22Rv1 (cell line): ENCODE results near the gene ITGB4.
A peak's percentile ranks its signal among the peaks of the same experiment; 100 is the strongest.

ENCODE experiments used
- H3K27ac ChIP-seq: fragments of 450-650 bp; 2 replicates; pipeline ENCODE4 v1.5.1; 2017
- CTCF ChIP-seq: fragments of 450-650 bp; IDR thresholded peaks from 2 replicates; pipeline ENCODE4 v1.5.1; 2017; ENCODE audit warnings: mild to moderate bottlenecking
- ZFX ChIP-seq: fragments of 450-650 bp; IDR thresholded peaks from 2 replicates; pipeline ENCODE4 v1.6.1; 2017; ENCODE audit warnings: antibody characterized with exemption, borderline replicate concordance

The ITGB4 gene

GRCh38 chr17:75779250-75779986, 58.2 kb downstream of the ITGB4 start:
- TF ChIP-seq CTCF: peak; percentile 51
- no peak for TF ChIP-seq ZFX
- H3K27ac ChIP-seq: peak overlapping the region; percentile 99

GRCh38 chr17:75779987-75780889, 59.0 kb downstream of the ITGB4 start:
- TF ChIP-seq ZFX (no peak), CTCF (no peak)
- H3K27ac ChIP-seq: peak overlapping the region; percentile 99

- no peak for TF ChIP-seq ZFX
- peak; percentile 86 for TF ChIP-seq CTCF
- H3K27ac ChIP-seq: peak overlapping the region; percentile 99
These were observed 62.0 kb downstream of the ITGB4 start for GRCh38 chr17:75783069-75783783.

GRCh38 chr17:75783803-75784472, 62.7 kb downstream of the ITGB4 start:
- TF ChIP-seq CTCF: no peak
- TF ChIP-seq ZFX: no peak
- peak overlapping the region; percentile 99 for H3K27ac ChIP-seq

GRCh38 chr17:75784473-75785015, 63.3 kb downstream of the ITGB4 start, which contains the start of gene UNK:
TSS of gene UNK (plus strand) at chr17:75784806. CDS start at chr17:75784881, 75 bp downstream.
- TF ChIP-seq ZFX (no peak), CTCF (no peak)
- peak within 1 kb of the TSS; percentile 99 for H3K27ac ChIP-seq

GRCh38 chr17:75785016-75785890, 64.0 kb downstream of the ITGB4 start:
- H3K27ac ChIP-seq: peak overlapping the region; percentile 99
- no peak for TF ChIP-seq CTCF
- no peak for TF ChIP-seq ZFX
